Trophoblast cell (in vitro differentiated cells and primary cell): ENCODE results near the gene RBM8A.

Source experiments
- DNase-seq, 2 donors: peaks; one replicate each; pipeline ENCODE4 v3.0.0-alpha.2; 2016
- H2AFZ ChIP-seq: 2 replicates; pipeline ENCODE4 v1.6.1; 2013; ENCODE audit warnings: low read length, moderate library complexity, mild to moderate bottlenecking; ENCODE audit not compliant: insufficient read depth, poor library complexity
- H2AK5ac ChIP-seq: 2 replicates; pipeline ENCODE4 v1.6.1; 2013; ENCODE audit warnings: mild to moderate bottlenecking, low read length
- H2BK120ac ChIP-seq: 2 replicates; pipeline ENCODE4 v1.6.1; 2013; ENCODE audit warnings: low read length, mild to moderate bottlenecking, moderate library complexity; ENCODE audit not compliant: insufficient read depth, poor library complexity
- H2BK12ac ChIP-seq: 2 replicates; pipeline ENCODE4 v1.6.1; 2013; ENCODE audit warnings: mild to moderate bottlenecking, low read length, moderate library complexity
- H2BK5ac ChIP-seq: 2 replicates; pipeline ENCODE4 v1.6.1; 2013; ENCODE audit warnings: low read length, low read depth, moderate library complexity, mild to moderate bottlenecking; ENCODE audit not compliant: poor library complexity
- H3K14ac ChIP-seq: 2 replicates; pipeline ENCODE4 v1.6.1; 2013; ENCODE audit warnings: mild to moderate bottlenecking, low read length
- H3K18ac ChIP-seq: 2 replicates; pipeline ENCODE4 v1.6.1; 2013; ENCODE audit warnings: mild to moderate bottlenecking, low read length
- H3K23ac ChIP-seq: 2 replicates; pipeline ENCODE4 v1.6.1; 2013; ENCODE audit warnings: low read length
- H3K27ac ChIP-seq: 2 replicates; pipeline ENCODE4 v1.5.1; 2013; ENCODE audit warnings: low read depth, mild to moderate bottlenecking, inconsistent platforms, low read length, moderate library complexity
- H3K27me3 ChIP-seq: 2 replicates; pipeline ENCODE4 v1.6.1; 2013; ENCODE audit warnings: inconsistent platforms, mild to moderate bottlenecking, low read length, moderate library complexity; ENCODE audit not compliant: insufficient read depth
- H3K36me3 ChIP-seq, 2 experiments: 1 replicate in 1 of 2; 2 replicates in 1 of 2; pipeline ENCODE4 v1.6.1; 2013; ENCODE audit warnings: low read length in 2 of 2, mild to moderate bottlenecking in 2 of 2, moderate library complexity in 1 of 2; ENCODE audit not compliant: insufficient read depth in 2 of 2, control insufficient read depth in 1 of 2
- H3K4ac ChIP-seq: 2 replicates; pipeline ENCODE4 v1.6.1; 2013; ENCODE audit warnings: low read depth, mild to moderate bottlenecking, low read length, moderate library complexity
- H3K4me1 ChIP-seq, 2 experiments: 1 replicate in 1 of 2; 2 replicates in 1 of 2; pipeline ENCODE4 v1.6.1; 2013; ENCODE audit warnings: low read length in 2 of 2, mild to moderate bottlenecking in 2 of 2, moderate library complexity in 1 of 2; ENCODE audit not compliant: insufficient read depth in 2 of 2, control insufficient read depth in 1 of 2
- H3K4me2 ChIP-seq: 2 replicates; pipeline ENCODE4 v1.6.1; 2013; ENCODE audit warnings: inconsistent platforms, mild to moderate bottlenecking, low read length, moderate library complexity
- H3K4me3 ChIP-seq: 2 replicates; pipeline ENCODE4 v1.5.1; 2013; ENCODE audit warnings: mild to moderate bottlenecking, low read depth, low read length, inconsistent platforms
- H3K79me1 ChIP-seq: one replicate; pipeline ENCODE4 v1.6.1; 2013; ENCODE audit warnings: low read length
- H3K79me2 ChIP-seq: 2 replicates; pipeline ENCODE4 v1.6.1; 2013; ENCODE audit warnings: low read length, mild to moderate bottlenecking; ENCODE audit not compliant: control insufficient read depth, insufficient read depth, poor library complexity
- H3K9ac ChIP-seq: 2 replicates; pipeline ENCODE4 v1.6.1; 2013; ENCODE audit warnings: mild to moderate bottlenecking, low read length
- H3K9me3 ChIP-seq: 2 replicates; pipeline ENCODE4 v1.6.1; 2013; ENCODE audit warnings: low read depth, mild to moderate bottlenecking, control low read depth, inconsistent platforms, low read length; ENCODE audit not compliant: insufficient read depth
- H4K12ac ChIP-seq: 2 replicates; pipeline ENCODE4 v1.6.1; 2013; ENCODE audit warnings: low read depth, mild to moderate bottlenecking, low read length, moderate library complexity
- H4K8ac ChIP-seq: 2 replicates; pipeline ENCODE4 v1.6.1; 2013; ENCODE audit warnings: low read depth, mild to moderate bottlenecking, low read length, moderate library complexity
- H4K91ac ChIP-seq: one replicate; pipeline ENCODE4 v1.6.1; 2013; ENCODE audit warnings: low read depth, mild to moderate bottlenecking, low read length, moderate library complexity
- WGBS: extraction: QIAGEN DNeasy Blood & Tissue Kit; methylation state at CpG from one replicate; pipeline ENCODE4 v1.1.7; 2013; ENCODE audit warnings: missing lambda C conversion rate; ENCODE audit not compliant: insufficient read length, insufficient coverage; ENCODE audit errors: extremely low coverage; 5-methylcytosine and 5-hydroxymethylcytosine counted together

RBM8A gene

GRCh38 chr1:145893306-145894055, 33.8 kb downstream of the RBM8A start:
- Histone ChIP-seq H2AK5ac (peak overlapping the region; percentile 29), H3K36me3 (no peaks in the 10 kb centered on the region), H2BK12ac (peak overlapping the region; percentile 62), H4K12ac (no peak overlapping the region), H2BK5ac (no peak overlapping the region), H3K18ac (no peak overlapping the region), H3K4ac (no peak overlapping the region), H2AFZ (no peak overlapping the region), H3K9ac (no peak overlapping the region), H4K91ac (no peak overlapping the region), H3K27ac (no peak overlapping the region), H3K4me2 (no peak overlapping the region), H4K8ac (no peak overlapping the region), H3K4me1 (peaks cover 0 to 8% of the 10 kb centered on the region in 2 experiments), H3K79me1 (peaks cover 5% of the 10 kb centered on the region), H3K79me2 (no peaks in the 10 kb centered on the region), H3K23ac (no peak overlapping the region), H3K14ac (no peak overlapping the region), H3K27me3 (no peaks in the 10 kb centered on the region), H3K4me3 (no peak overlapping the region), H2BK120ac (peak overlapping the region; percentile 64), H3K9me3 (no peaks in the 10 kb centered on the region)
- no peak for DNase-seq
- no CpG with 5 or more reads among the region's 7 CpGs for WGBS

GRCh38 chr1:145892486-145893087, 34.7 kb downstream of the RBM8A start:
- H2BK5ac ChIP-seq: peak overlapping the region; percentile 28
- no CpG with 5 or more reads among the region's 3 CpGs for WGBS

GRCh38 chr1:145891587-145892485, 35.4 kb downstream of the RBM8A start:
- H3K4me2 ChIP-seq: peak overlapping the region; percentile 37
- no peak overlapping the region for H3K9ac ChIP-seq
- peak overlapping the region; percentile 28 for H2BK5ac ChIP-seq
- H2AK5ac ChIP-seq: no peak overlapping the region
- no peaks in the 10 kb centered on the region for H3K27me3 ChIP-seq
- peaks cover 0 to 8% of the 10 kb centered on the region in 2 experiments for H3K4me1 ChIP-seq
- H3K27ac ChIP-seq: peak overlapping the region; percentile 19
- peak overlapping the region; percentile 69 for H4K8ac ChIP-seq
- DNase-seq: peak; percentile 86 to 91
- no peaks in the 10 kb centered on the region for H3K9me3 ChIP-seq
- H3K23ac ChIP-seq: no peak overlapping the region
- H3K4me3 ChIP-seq: no peak overlapping the region
- no peak overlapping the region for H3K18ac ChIP-seq
- H3K14ac ChIP-seq: peak overlapping the region; percentile 47
- H3K4ac ChIP-seq: no peak overlapping the region
- peaks cover 5% of the 10 kb centered on the region for H3K79me1 ChIP-seq
- H4K91ac ChIP-seq: peak overlapping the region; percentile 78
- H2BK120ac ChIP-seq: no peak overlapping the region
- H3K79me2 ChIP-seq: no peaks in the 10 kb centered on the region
- H3K36me3 ChIP-seq: no peaks in the 10 kb centered on the region
- WGBS: no CpG with 5 or more reads among the region's 6 CpGs
- peak overlapping the region; percentile 56 for H2AFZ ChIP-seq
- no peak overlapping the region for H2BK12ac ChIP-seq
- H4K12ac ChIP-seq: no peak overlapping the region

More at GRCh38 chr1:145892486-145893087, 34.7 kb downstream of the RBM8A start:
- peak overlapping the region; percentile 19 for H3K27ac ChIP-seq
- peak overlapping the region; percentile 47 for H3K14ac ChIP-seq
- peaks cover 0 to 8% of the 10 kb centered on the region in 2 experiments for H3K4me1 ChIP-seq
- peak overlapping the region; percentile 37 for H3K4me2 ChIP-seq
- H3K79me1 ChIP-seq: peaks cover 5% of the 10 kb centered on the region
- peak overlapping the region; percentile 78 for H4K91ac ChIP-seq
- no peak overlapping the region for H3K18ac ChIP-seq
- H3K9ac ChIP-seq: no peak overlapping the region
- H3K9me3 ChIP-seq: no peaks in the 10 kb centered on the region
- H3K4ac ChIP-seq: no peak overlapping the region
- peak overlapping the region; percentile 56 for H2AFZ ChIP-seq
- no peak for DNase-seq
- peak overlapping the region; percentile 69 for H4K8ac ChIP-seq
- H2AK5ac ChIP-seq: no peak overlapping the region
- no peaks in the 10 kb centered on the region for H3K27me3 ChIP-seq
- H3K23ac ChIP-seq: no peak overlapping the region
- H3K79me2 ChIP-seq: no peaks in the 10 kb centered on the region
- peak overlapping the region; percentile 73 for H2BK120ac ChIP-seq
- H3K36me3 ChIP-seq: no peaks in the 10 kb centered on the region
- H4K12ac ChIP-seq: peak overlapping the region; percentile 38
- no peak overlapping the region for H3K4me3 ChIP-seq
- H2BK12ac ChIP-seq: peak overlapping the region; percentile 75

- Histone ChIP-seq H3K27me3 (no peaks in the 10 kb centered on the region), H3K4me1 (peaks cover 0 to 8% of the 10 kb centered on the region in 2 experiments), H3K4me3 (no peak overlapping the region), H3K27ac (no peak overlapping the region), H3K14ac (no peak overlapping the region), H3K9ac (no peak overlapping the region), H2BK12ac (no peak overlapping the region), H3K36me3 (no peaks in the 10 kb centered on the region), H3K79me1 (peaks cover 5% of the 10 kb centered on the region), H3K4ac (no peak overlapping the region), H3K23ac (no peak overlapping the region), H2BK120ac (no peak overlapping the region), H3K4me2 (no peak overlapping the region), H3K9me3 (no peaks in the 10 kb centered on the region), H2AFZ (no peak overlapping the region), H2AK5ac (no peak overlapping the region), H3K79me2 (no peaks in the 10 kb centered on the region), H2BK5ac (no peak overlapping the region), H4K91ac (no peak overlapping the region), H3K18ac (no peak overlapping the region), H4K8ac (no peak overlapping the region), H4K12ac (no peak overlapping the region)
- no CpG with 5 or more reads among the region's 1 CpG for WGBS
- DNase-seq: no peak
Observed at GRCh38 chr1:145891143-145891542, 36.1 kb downstream of the RBM8A start.
